B cell (primary cell): Measurements from ENCODE around the gene RNH1. TPM values are rescaled to one million over a fixed set of nuclear protein-coding genes. Genes with fewer than 3 reads are reported as not detected.

Experiments
- ATAC-seq: fragments of 200-7000 bp; cut with Tn5 transposase; one replicate; pipeline ENCODE4 v1.10.0; 2021; ENCODE audit warnings: low read depth, mild to moderate bottlenecking, moderate number of reproducible peaks, moderate library complexity
- CTCF ChIA-PET: fragments of 350-600 bp; sonication (Branson Sonifier 250); formaldehyde crosslinking; loops from one replicate; lab custom pipeline; 2021; ENCODE audit warnings: antibody characterized with exemption, inconsistent platforms; lab: Charles Lee
- POLR2A ChIA-PET: fragments of 350-600 bp; sonication (Branson Sonifier 250); formaldehyde crosslinking; loops from one replicate; lab custom pipeline; 2021; ENCODE audit warnings: antibody characterized with exemption; lab: Charles Lee
- DNase-seq: peaks from one replicate; pipeline ENCODE4 v3.0.0; 2013
- H2AFZ ChIP-seq: 2 replicates; pipeline ENCODE4 v1.6.1; 2012; ENCODE audit warnings: mild to moderate bottlenecking, low read depth, low read length; ENCODE audit not compliant: insufficient read depth, poor library complexity, severe bottlenecking
- H3K27ac ChIP-seq, 2 donors: 1 replicate in 1 of 2; 2 replicates in 1 of 2; pipeline ENCODE4 v1.5.1; 2012 to 2013; ENCODE audit warnings: low read length in 2 of 2, mild to moderate bottlenecking in 2 of 2, moderate library complexity in 1 of 2
- H3K27me3 ChIP-seq, 4 experiments: fragments of 200-600 bp in 1 of 4; sonication (generic) in 1 of 4; replicated peaks in 1 of 4; 1 replicate in 2 of 4; 2 replicates in 2 of 4; pipeline versions ENCODE4 v1.6.1 to v1.7.0; 2013 to 2016; ENCODE audit warnings: low read length in 3 of 4, mild to moderate bottlenecking in 2 of 4, mixed read lengths in 1 of 4, moderate library complexity in 1 of 4; ENCODE audit not compliant: insufficient read depth in 4 of 4, control insufficient read depth in 3 of 4; ENCODE audit errors: control extremely low read depth in 1 of 4
- H3K36me3 ChIP-seq, 2 experiments: replicated peaks in 1 of 2; 1 replicate in 1 of 2; 2 replicates in 1 of 2; pipeline versions ENCODE4 v1.6.1 to v1.7.1; 2013; ENCODE audit warnings: low read length in 1 of 2; ENCODE audit not compliant: insufficient read depth in 2 of 2, control insufficient read depth in 1 of 2; ENCODE audit errors: control extremely low read depth in 1 of 2, extremely low read depth in 1 of 2
- H3K4me1 ChIP-seq, 2 donors: fragments of 200-600 bp in 1 of 2; sonication (generic) in 1 of 2; 1 replicate in 1 of 2; 2 replicates in 1 of 2; pipeline versions ENCODE4 v1.5.1 to v1.6.1; 2013 to 2017; ENCODE audit warnings: low read length in 2 of 2; ENCODE audit not compliant: control insufficient read depth in 2 of 2, insufficient read depth in 2 of 2
- H3K4me2 ChIP-seq: replicated peaks from 2 replicates; pipeline ENCODE3; 2012; ENCODE audit warnings: mild to moderate bottlenecking, low read depth, low read length; ENCODE audit not compliant: poor library complexity, severe bottlenecking
- H3K4me3 ChIP-seq, 5 experiments: fragments of 200-600 bp in 1 of 5; sonication (generic) in 1 of 5; 1 replicate in 3 of 5; 2 replicates in 2 of 5; pipeline versions ENCODE4 v1.5.1 to v1.7.0; 2011 to 2016; ENCODE audit warnings: low read length in 4 of 5, mild to moderate bottlenecking in 4 of 5, low read depth in 2 of 5, control low read depth in 1 of 5, moderate library complexity in 1 of 5; ENCODE audit not compliant: insufficient read depth in 1 of 5; ENCODE audit errors: control extremely low read depth in 1 of 5, extremely low read depth in 1 of 5
- H3K79me2 ChIP-seq: fragments of 200-600 bp; sonication (generic); one replicate; pipeline ENCODE4 v1.6.0; 2016; ENCODE audit warnings: low read length; ENCODE audit not compliant: control insufficient read depth, insufficient read depth
- H3K9ac ChIP-seq: fragments of 200-600 bp; sonication (generic); 2 replicates; pipeline ENCODE4 v1.6.1; 2017; ENCODE audit warnings: mild to moderate bottlenecking, low read length, moderate library complexity
- H3K9me3 ChIP-seq, 3 donors: one replicate each; pipeline versions ENCODE4 v1.6.1 to v1.7.1; 2013; ENCODE audit warnings: low read length in 2 of 3; ENCODE audit not compliant: control insufficient read depth in 2 of 3, insufficient read depth in 1 of 3; ENCODE audit errors: control extremely low read depth in 1 of 3
- H4K20me1 ChIP-seq: 2 replicates; pipeline ENCODE4 v1.6.0; 2012; ENCODE audit warnings: mild to moderate bottlenecking, low read length; ENCODE audit not compliant: insufficient read depth, control insufficient read depth, poor library complexity, severe bottlenecking
- H3K27ac Mint-ChIP-seq: one replicate; pipeline ENCODE4 v1.8.0; 2021; ENCODE audit warnings: mixed read lengths
- H3K27me3 Mint-ChIP-seq: one replicate; pipeline ENCODE4 v1.8.0; 2021; ENCODE audit warnings: mixed read lengths
- H3K4me1 Mint-ChIP-seq: one replicate; pipeline ENCODE4 v1.8.0; 2021; ENCODE audit warnings: mixed read lengths
- H3K4me3 Mint-ChIP-seq: one replicate; pipeline ENCODE4 v1.8.0; 2021; ENCODE audit warnings: mixed read lengths
- H3K9me3 Mint-ChIP-seq: one replicate; pipeline ENCODE4 v1.8.0; 2022; ENCODE audit warnings: mixed read lengths; ENCODE audit not compliant: insufficient read depth
- CTCF ChIP-seq: fragments of 200-600 bp; IDR thresholded peaks from one replicate; pipeline ENCODE4 v1.8.0; 2022; ENCODE audit warnings: antibody characterized with exemption, mild to moderate bottlenecking
- EZH2 ChIP-seq: IDR thresholded peaks from 2 replicates; pipeline ENCODE4 v1.6.1; 2012; ENCODE audit warnings: borderline replicate concordance, low read depth, mild to moderate bottlenecking, moderate library complexity, low read length; ENCODE audit not compliant: insufficient read depth, poor library complexity, severe bottlenecking
- WGBS: methylation state at CpG from one replicate; pipeline ENCODE4 v1.1.5; 2013; ENCODE audit warnings: missing lambda C conversion rate; ENCODE audit not compliant: insufficient coverage; 5-methylcytosine and 5-hydroxymethylcytosine counted together
- intact Hi-C: fragments of 100-400 bp; cut with micrococcal nuclease; formaldehyde crosslinking; loops from one replicate; pipeline ENCODE4 v1.10.0; 2022
- polyA plus RNA-seq: library from polyadenylated mRNA; depleted of rRNA; stranded (reverse); fragments of >200 nt; gene quantifications from 2 replicates; pipeline ENCODE4 v1.2.3, GENCODE V29; 2012
- total RNA-seq, 2 donors: library from RNA; stranded (reverse); fragments of 120-200 nt in 1 of 2; gene quantifications; 1 replicate in 1 of 2; 2 replicates in 1 of 2; pipeline versions ENCODE4 v1.2.3 to v1.2.4, GENCODE V29; 2013 to 2022

Gene RNH1
- total and polyA plus RNA-seq, 2 donors (not counting 1 experiment from before 2014, with no cell fraction given) = 81.0 to 159 TPM

- H3K36me3 ChIP-seq = peaks cover 0 to 25% of the 10 kb centered on the region in 2 experiments
- intact Hi-C loops = loop anchor here (5.0 kb wide), 4 partner anchors 188 to 773 kb away; partner anchors contain the start of genes BET1L, RIC8A, SLC25A22 and TOLLIP
- DNase-seq (peak; percentile 64), ATAC-seq (no peak)
- Mint-ChIP-seq H3K4me1 (peaks cover 20% of the 10 kb centered on the region), H3K27me3 (no peaks in the 10 kb centered on the region), H3K9me3 (no peaks in the 10 kb centered on the region), H3K4me3 (peak overlapping the region; percentile 74), H3K27ac (peak overlapping the region; percentile 70)
- H4K20me1 ChIP-seq = peaks cover 36% of the 10 kb centered on the region
- TF ChIP-seq CTCF (no peak), EZH2 (no peak)
- H3K27ac ChIP-seq = no peak overlapping the region
- peak overlapping the region; percentile 74 for H3K9ac ChIP-seq
- no peaks in the 10 kb centered on the region for H3K9me3 ChIP-seq
- H3K27me3 ChIP-seq = no peaks in the 10 kb centered on the region
- peak overlapping the region; percentile 99 for H3K4me2 ChIP-seq
- peaks cover 32% of the 10 kb centered on the region for H3K79me2 ChIP-seq
- ChIA-PET CTCF (interaction anchor here (0.7 to 2.2 kb wide), 2 partner anchors 10 to 15 kb away, joined by 3 to 6 read pairs; no protein-coding TSS in a partner anchor), POLR2A (interaction anchor here (1.9 to 3.0 kb wide), 2 partner anchors 128 to 285 kb away, joined by 5 to 11 read pairs; partner anchors contain the start of gene PNPLA2)
- peak overlapping the region; percentile 25 to 73 (median 67) for H3K4me3 ChIP-seq
- H3K4me1 ChIP-seq = peaks cover 17 to 35% of the 10 kb centered on the region in 2 donors
- 11% methylated on average over 66 of the region's 66 CpGs for WGBS
- H2AFZ ChIP-seq = peak overlapping the region; percentile 46
These were observed 27.6 kb upstream of the RNH1 start for GRCh38 chr11:534396-535209.
